SU-DHL-6 (cell line): ENCODE results near the gene CNOT1.

Source experiments
- EZH2phosphoT487 ChIP-seq: fragments of 200-600 bp; sonication (generic), shearing (Covaris generic); conservative IDR thresholded peaks from 2 replicates; pipeline ENCODE4 v1.6.1; 2018; ENCODE audit warnings: mild to moderate bottlenecking, antibody characterized with exemption, low read length, moderate library complexity, mixed read lengths
- TF ChIP-seq, protein P1 (sequence below): fragments of 200-600 bp; sonication (generic); IDR thresholded peaks from one replicate; pipeline ENCODE4 v1.5.1; 2017; ENCODE audit warnings: antibody characterized with exemption, mild to moderate bottlenecking, low read length, moderate library complexity; ENCODE audit not compliant: insufficient read depth, poor library complexity, severe bottlenecking

DNA sequence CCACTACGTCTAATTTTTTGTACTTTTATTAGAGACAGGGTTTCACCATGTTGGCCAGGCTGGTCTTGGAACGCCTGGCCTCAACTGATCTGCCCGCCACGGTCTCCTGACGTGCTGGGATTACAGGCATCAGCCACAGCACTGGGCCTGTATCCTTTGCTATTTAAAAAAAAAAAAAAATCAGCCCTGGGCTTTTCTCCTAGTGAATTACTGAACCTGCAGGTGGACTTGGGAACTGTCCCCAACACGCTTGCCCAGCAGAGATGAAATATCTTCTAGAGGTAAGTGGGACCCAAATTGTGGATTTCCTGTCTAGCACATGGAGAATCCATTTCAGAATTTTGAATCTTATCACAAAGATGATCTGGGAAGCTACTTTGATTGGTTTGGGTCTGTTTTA lies 14.8 kb downstream of the CNOT1 start:
- no peak for TF ChIP-seq EZH2phosphoT487
- TF ChIP-seq, protein P1, sequence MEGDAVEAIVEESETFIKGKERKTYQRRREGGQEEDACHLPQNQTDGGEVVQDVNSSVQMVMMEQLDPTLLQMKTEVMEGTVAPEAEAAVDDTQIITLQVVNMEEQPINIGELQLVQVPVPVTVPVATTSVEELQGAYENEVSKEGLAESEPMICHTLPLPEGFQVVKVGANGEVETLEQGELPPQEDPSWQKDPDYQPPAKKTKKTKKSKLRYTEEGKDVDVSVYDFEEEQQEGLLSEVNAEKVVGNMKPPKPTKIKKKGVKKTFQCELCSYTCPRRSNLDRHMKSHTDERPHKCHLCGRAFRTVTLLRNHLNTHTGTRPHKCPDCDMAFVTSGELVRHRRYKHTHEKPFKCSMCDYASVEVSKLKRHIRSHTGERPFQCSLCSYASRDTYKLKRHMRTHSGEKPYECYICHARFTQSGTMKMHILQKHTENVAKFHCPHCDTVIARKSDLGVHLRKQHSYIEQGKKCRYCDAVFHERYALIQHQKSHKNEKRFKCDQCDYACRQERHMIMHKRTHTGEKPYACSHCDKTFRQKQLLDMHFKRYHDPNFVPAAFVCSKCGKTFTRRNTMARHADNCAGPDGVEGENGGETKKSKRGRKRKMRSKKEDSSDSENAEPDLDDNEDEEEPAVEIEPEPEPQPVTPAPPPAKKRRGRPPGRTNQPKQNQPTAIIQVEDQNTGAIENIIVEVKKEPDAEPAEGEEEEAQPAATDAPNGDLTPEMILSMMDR = no peak
